Stimulated activated CD4-positive, alpha-beta T cell treated with anti-CD3 and anti-CD28 coated beads, Interleukin-2, amount 100 ng/mL, for 24 hours (primary cell): ENCODE results near the gene LDAH.
"Not testable (repeated sequence)": the region's sequence is repeated elsewhere in the genome, so short reads cannot be mapped to it uniquely, and the experiment has no call there.

Experiments
- DNase-seq, 2 donors: peaks; one replicate each; pipeline ENCODE4 v3.0.0-alpha.2; 2020

The LDAH gene

GRCh38 chr2:20717641-20718040 is 105.3 kb downstream of the LDAH start:
- no peak for DNase-seq

- not testable (repeated sequence) for DNase-seq
These were observed 106.7 kb downstream of the LDAH start for GRCh38 chr2:20716164-20716563.

- not testable (repeated sequence) for DNase-seq
These were observed 108.5 kb downstream of the LDAH start for GRCh38 chr2:20714412-20714811.

- not testable (repeated sequence) for DNase-seq
These were observed 109.3 kb downstream of the LDAH start for GRCh38 chr2:20713585-20713984.

GRCh38 chr2:20711641-20712040 is 111.3 kb downstream of the LDAH start:
- DNase-seq, result not testable (repeated sequence)

- no peak for DNase-seq
These were observed 115.3 kb downstream of the LDAH start for GRCh38 chr2:20707601-20708000.

- no peak for DNase-seq
These were observed 116.1 kb downstream of the LDAH start for GRCh38 chr2:20706786-20707185.

GRCh38 chr2:20706217-20706616 is 116.7 kb downstream of the LDAH start:
- DNase-seq, result no peak

GRCh38 chr2:20704886-20705285 is 118.0 kb downstream of the LDAH start:
- no peak for DNase-seq

- DNase-seq, result no peak
These were observed 120.3 kb downstream of the LDAH start for GRCh38 chr2:20702563-20702962.

GRCh38 chr2:20698916-20699613 is 123.8 kb downstream of the LDAH start:
- no peak for DNase-seq

- no peak for DNase-seq
These were observed 125.5 kb downstream of the LDAH start for GRCh38 chr2:20697322-20697934.

GRCh38 chr2:20696366-20696765 is 126.5 kb downstream of the LDAH start:
- DNase-seq, result no peak

- DNase-seq, result no peak
These were observed 129.6 kb downstream of the LDAH start for GRCh38 chr2:20693317-20693716.

GRCh38 chr2:20692081-20692480 is 130.8 kb downstream of the LDAH start:
- no peak for DNase-seq

GRCh38 chr2:20691076-20691734 is 131.7 kb downstream of the LDAH start:
- DNase-seq, result no peak

GRCh38 chr2:20689428-20690264 is 133.3 kb downstream of the LDAH start:
- no peak for DNase-seq

GRCh38 chr2:20687260-20687832 is 135.6 kb downstream of the LDAH start:
- no peak for DNase-seq

- no peak for DNase-seq
These were observed 138.3 kb downstream of the LDAH start for GRCh38 chr2:20684581-20685063.

GRCh38 chr2:20682167-20682920 is 140.6 kb downstream of the LDAH start:
- DNase-seq, result no peak

- no peak for DNase-seq
These were observed 142.0 kb downstream of the LDAH start for GRCh38 chr2:20680744-20681375.
